ENCODE results near the gene QRICH1. TPM values are rescaled to one million over a fixed set of nuclear protein-coding genes. Genes with fewer than 3 reads are reported as not detected.

The QRICH1 gene
- total RNA-seq, 1 donor from 2014 or later: 39.2 TPM

DNA sequence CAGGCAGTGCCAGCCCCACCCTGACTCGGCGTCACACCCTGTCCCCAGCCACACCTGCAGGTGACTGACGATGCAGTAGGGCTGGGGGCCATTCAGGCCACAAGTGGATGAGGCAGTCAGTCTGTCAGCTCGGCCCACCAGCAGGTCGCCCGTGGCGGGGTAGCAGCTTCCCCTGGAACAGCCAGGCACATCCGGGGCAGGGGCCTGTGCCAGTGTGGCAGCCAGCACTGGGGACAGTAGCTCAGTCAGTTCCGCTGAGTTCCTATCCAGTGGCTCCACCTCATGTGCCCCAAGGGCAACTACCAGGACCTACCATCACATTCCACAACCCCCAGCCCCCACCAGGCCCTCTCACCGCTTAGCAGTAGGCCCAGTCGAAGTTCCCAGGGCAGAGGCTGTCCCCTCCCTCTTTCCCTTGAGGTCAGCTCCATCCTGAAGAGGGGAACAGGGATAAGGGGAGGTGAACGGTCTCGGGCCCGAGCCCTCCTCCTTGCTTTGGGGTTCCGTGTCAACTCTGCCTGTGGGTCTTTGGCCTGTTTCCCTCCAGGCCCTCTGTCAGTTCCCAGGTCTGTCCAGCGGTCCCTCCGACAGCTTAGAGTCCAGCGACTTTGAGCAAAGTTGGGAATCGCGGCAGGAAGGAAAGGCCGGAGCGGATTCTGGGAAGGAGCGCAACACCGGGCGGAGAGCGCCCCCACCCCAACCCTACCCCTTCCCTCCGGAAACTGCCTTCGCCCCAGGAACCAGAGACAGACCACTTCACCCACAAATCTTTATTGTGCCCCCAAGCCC is 38.8 kb upstream of the QRICH1 start, which contains the start of gene LAMB2:
LAMB2 (minus strand) TSS at position 614 of the 789 bp plus-strand sequence; CDS start at position 431, 183 bp downstream.
- no peaks in the 10 kb centered on the region for H3K27me3 ChIP-seq (ENCODE audit: control insufficient read depth, insufficient read depth, low read length)
- peak; percentile 32 for TF ChIP-seq CTCF (IDR thresholded peaks at IDR 0.05; ENCODE audit: insufficient read depth, low read length, severe bottlenecking)
- FAIRE-seq: no peak

DNA sequence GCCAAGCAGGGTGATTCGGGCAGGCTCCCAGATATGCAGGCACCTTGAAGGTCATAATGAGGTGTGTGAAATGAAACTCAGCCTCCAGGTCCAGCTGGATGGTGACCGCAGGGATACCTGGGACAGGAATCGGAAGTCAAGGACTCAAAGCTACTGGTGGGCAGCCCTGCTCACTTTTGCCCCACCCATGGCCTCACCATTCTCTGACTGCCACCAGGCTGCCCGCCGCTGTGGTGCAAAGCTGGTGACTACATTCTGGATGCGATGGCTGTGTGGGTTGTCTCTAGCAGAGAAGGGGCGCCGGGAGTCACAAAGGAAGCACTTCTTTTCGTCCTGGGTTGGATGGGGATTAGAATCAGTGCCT is 38.2 kb upstream of the QRICH1 start:
- H3K36me3 ChIP-seq (ENCODE audit: control insufficient read depth, insufficient read depth, low read length): peaks cover 13% of the 10 kb centered on the region
- peak overlapping the region; percentile 64 for H3K4me3 ChIP-seq (ENCODE audit: low read depth, low read length)
- no peaks in the 10 kb centered on the region for H3K27me3 ChIP-seq (ENCODE audit: control insufficient read depth, insufficient read depth, low read length)
- TF ChIP-seq CTCF (IDR thresholded peaks at IDR 0.05; ENCODE audit: insufficient read depth, low read length, severe bottlenecking): no peak
- no peak for DNase-seq (ENCODE audit: low read depth)
- no peak for FAIRE-seq

More for the DNA sequence above, 38.8 kb upstream of the QRICH1 start, which contains the start of gene LAMB2:
- DNase-seq (ENCODE audit: low read depth): peak; percentile 51
- H3K4me3 ChIP-seq (ENCODE audit: low read depth, low read length): peak within 1 kb of the TSS; percentile 64
- peaks cover 13% of the 10 kb centered on the region for H3K36me3 ChIP-seq (ENCODE audit: control insufficient read depth, insufficient read depth, low read length)

DNA sequence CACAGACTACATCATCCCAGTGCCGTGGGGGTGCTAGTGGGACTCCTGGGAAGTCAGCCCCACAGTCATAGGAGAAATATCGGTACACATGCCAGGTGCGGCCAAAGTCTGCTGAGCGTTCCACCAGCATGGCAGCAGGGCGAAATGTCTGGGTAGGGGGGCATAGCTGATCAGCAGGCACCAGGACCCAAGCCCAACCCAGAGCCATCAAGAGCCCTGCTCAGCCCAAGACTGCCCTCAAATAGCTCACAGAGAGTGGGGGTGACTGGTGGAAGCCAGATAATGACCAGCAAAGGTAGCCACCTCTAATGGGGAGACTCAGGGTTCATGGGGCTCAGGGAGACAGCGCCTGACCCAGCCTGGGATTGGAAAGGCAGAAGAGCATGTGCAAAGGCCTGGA is 37.7 kb upstream of the QRICH1 start:
- no peak for TF ChIP-seq CTCF (IDR thresholded peaks at IDR 0.05; ENCODE audit: insufficient read depth, low read length, severe bottlenecking)
- H3K27me3 ChIP-seq (ENCODE audit: control insufficient read depth, insufficient read depth, low read length): no peaks in the 10 kb centered on the region
- no peak for FAIRE-seq
- peaks cover 13% of the 10 kb centered on the region for H3K36me3 ChIP-seq (ENCODE audit: control insufficient read depth, insufficient read depth, low read length)
- no peak for DNase-seq (ENCODE audit: low read depth)
- no peak overlapping the region for H3K4me3 ChIP-seq (ENCODE audit: low read depth, low read length)

- DNase-seq (ENCODE audit: low read depth) (no peak), FAIRE-seq (no peak)
- peaks cover 14% of the 10 kb centered on the region for H3K36me3 ChIP-seq (ENCODE audit: control insufficient read depth, insufficient read depth, low read length)
- no peaks in the 10 kb centered on the region for H3K27me3 ChIP-seq (ENCODE audit: control insufficient read depth, insufficient read depth, low read length)
- no peak for TF ChIP-seq CTCF (IDR thresholded peaks at IDR 0.05; ENCODE audit: insufficient read depth, low read length, severe bottlenecking)
- H3K4me3 ChIP-seq (ENCODE audit: low read depth, low read length): no peak overlapping the region
Measured at GRCh38 chr3:49131040-49131439, 37.2 kb upstream of the QRICH1 start.

DNA sequence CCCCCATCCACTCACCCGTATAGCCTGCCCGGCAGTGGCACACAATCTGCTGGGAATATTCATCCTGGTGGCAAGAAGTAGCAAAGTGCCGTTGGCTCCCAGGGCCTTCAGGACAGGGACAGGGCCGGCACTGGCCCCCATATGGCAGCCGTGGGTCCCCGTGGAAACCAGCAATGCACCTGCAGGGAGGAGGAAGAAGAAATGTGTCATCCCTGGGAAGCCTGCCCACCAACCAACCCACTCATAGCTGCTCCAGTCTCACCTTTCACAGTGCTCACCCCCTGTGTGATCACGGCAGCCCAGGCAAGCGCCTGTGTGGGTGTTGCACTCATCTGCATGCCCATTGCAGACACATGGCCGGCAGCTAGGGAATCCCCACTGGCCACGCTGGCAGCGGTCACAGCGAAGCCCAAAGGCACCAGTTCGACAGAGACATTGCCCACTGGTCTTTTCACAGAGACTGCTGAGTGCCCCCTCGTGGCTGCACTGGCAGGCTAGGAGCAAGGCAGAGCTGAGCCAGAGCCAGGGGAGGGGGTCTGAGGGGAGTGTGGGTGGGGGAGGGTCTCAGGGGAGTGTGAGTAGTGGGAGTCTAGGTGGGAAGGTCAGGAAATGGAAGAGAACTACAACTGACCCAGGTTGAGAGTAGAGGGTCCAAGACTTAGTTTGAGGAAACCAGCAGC is 31.3 kb upstream of the QRICH1 start:
- Histone ChIP-seq H3K36me3 (ENCODE audit: control insufficient read depth, insufficient read depth, low read length) (peaks cover 34% of the 10 kb centered on the region), H3K27me3 (ENCODE audit: control insufficient read depth, insufficient read depth, low read length) (no peaks in the 10 kb centered on the region), H3K4me3 (ENCODE audit: low read depth, low read length) (no peak overlapping the region)
- FAIRE-seq: no peak
- DNase-seq (ENCODE audit: low read depth): no peak
- no peak for TF ChIP-seq CTCF (IDR thresholded peaks at IDR 0.05; ENCODE audit: insufficient read depth, low read length, severe bottlenecking)
